Heart right ventricle (tissue), 16 donors: ENCODE results near the gene NF1. TPM values are rescaled to one million over a fixed set of nuclear protein-coding genes. Genes with fewer than 3 reads are reported as not detected.
A peak's percentile ranks its signal among the peaks of the same experiment; 100 is the strongest.

ENCODE experiments used
- ATAC-seq, 8 donors: fragments of 200-7000 bp; cut with Tn5 transposase; one replicate each; pipeline ENCODE4 v1.9.1; 2020; ENCODE audit warnings: mild to moderate bottlenecking in 8 of 8, moderate library complexity in 8 of 8, moderate number of reproducible peaks in 1 of 8
- DNase-seq, 2 donors: peaks; one replicate each; pipeline ENCODE4 v3.0.0-alpha.2; 2020
- H3K27ac ChIP-seq, 10 donors: fragments of 200-600 bp; sonication (generic) in 2 of 10; one replicate each; pipeline versions ENCODE4 v1.5.0 to v1.8.0; 2020 to 2022; ENCODE audit warnings: mild to moderate bottlenecking in 3 of 10
- H3K27me3 ChIP-seq, 7 donors: fragments of 200-600 bp; one replicate each; pipeline ENCODE4 v1.8.0; 2021 to 2022; ENCODE audit warnings: mild to moderate bottlenecking in 2 of 7
- H3K36me3 ChIP-seq, 9 donors: fragments of 200-600 bp; sonication (generic) in 1 of 9; one replicate each; pipeline versions ENCODE4 v1.5.0 to v1.8.0; 2020 to 2022; ENCODE audit warnings: mild to moderate bottlenecking in 2 of 9
- H3K4me1 ChIP-seq, 9 donors: fragments of 200-600 bp; sonication (generic) in 1 of 9; one replicate each; pipeline versions ENCODE4 v1.5.0 to v1.8.0; 2020 to 2022; ENCODE audit warnings: mild to moderate bottlenecking in 4 of 9
- H3K4me3 ChIP-seq, 10 donors: fragments of 200-600 bp; sonication (generic) in 2 of 10; one replicate each; pipeline versions ENCODE4 v1.5.0 to v1.8.0; 2020 to 2022; ENCODE audit warnings: mild to moderate bottlenecking in 7 of 10, moderate library complexity in 2 of 10
- H3K9me3 ChIP-seq, 11 donors: fragments of 200-600 bp in 10 of 11; sonication (generic) in 2 of 11; one replicate each; pipeline versions ENCODE4 v1.5.0 to v1.8.0; 2013 to 2022; ENCODE audit warnings: mild to moderate bottlenecking in 2 of 11, control low read depth in 1 of 11, moderate library complexity in 1 of 11
- CTCF ChIP-seq, 9 donors: fragments of 200-600 bp; sonication (generic) in 2 of 9; IDR thresholded peaks; one replicate each; pipeline versions ENCODE4 v1.5.0 to v1.8.0; 2021 to 2022; ENCODE audit warnings: antibody characterized with exemption in 9 of 9, mild to moderate bottlenecking in 5 of 9, moderate library complexity in 1 of 9
- WGBS, 2 donors: extraction: QIAGEN DNeasy Blood & Tissue Kit; methylation state at CpG; one replicate each; pipeline ENCODE4 v1.1.7; 2013; ENCODE audit warnings: inconsistent platforms in 1 of 2; 5-methylcytosine and 5-hydroxymethylcytosine counted together
- intact Hi-C, 10 donors: fragments of 100-400 bp; cut with DNase I; formaldehyde crosslinking; loops; one replicate each; pipeline versions ENCODE4 v1.11.1 to v1.14.2; 2022
- polyA plus RNA-seq, 2 donors: library from polyadenylated mRNA; stranded (reverse); fragments of 200-250 nt; gene quantifications; one replicate each; pipeline ENCODE4 v1.2.3, GENCODE V29; 2013
- total RNA-seq, 10 donors: library from RNA; stranded (reverse); fragmentation: NEBNext Ultra II Directional in 3 of 10; extraction: Animal tissue kit (Norgen Biotek cat#: 25700) in 3 of 10; gene quantifications; one replicate each; pipeline versions ENCODE4 v1.2.1 to v1.2.4, GENCODE V29; 2021 to 2023
- donor health status: Arrhythmogenic right ventricular cardiomyopathy.
- donor health status: ischemic (EF 13 %, LVEDD 7.1; RV severe dilation, severe dysfunction).
- donor health status: healthy with polysubstance abuse.
- donor health status: DM: no; HTN: yes; CAD: no.
- donor health status: DM: no; HTN: no; CAD: no.
- donor health status: ischemic (EF 25% LVEDD 6.9; RV normal size, moderate dysfunction).
- donor health status: ischemic (EF 25% LVEDD 5.7; RV mildly dilated, moderate dysfunction).
- donor health status: healthy.
- donor health status: DM: yes; HTN: yes; CAD: no.
- donor health status: Ischemic cardiomyopathy.
- donor health status: ischemic (EF 35%, LVEDD 5.7; RV mildly dilated, moderate dysfunction).
- donor health status: nonischemic (EF 11% LVEDD 7.7; RV severe dilation, severe dysfunction).
- donor health status: DM: yes; HTN: yes; CAD: no.
- donor health status: PGD.
- donor health status: ischemic (EF 29% LVEDD 5.4; RV normal size, mild dysfunction).
- donor health status: nonischemic (EF 23%, LVEDD 6.1; RV moderate dilation, normal function).

NF1 gene
- total and polyA plus RNA-seq, 12 donors = 4.2 to 71.0 (median 54.6) TPM

- Histone ChIP-seq H3K27me3 (no peaks in the 10 kb centered on the region), H3K4me1 (peaks cover 0 to 30% (median 7%) of the 10 kb centered on the region in 9 donors), H3K27ac (peak within 1 kb of the TSS in 6 of 10 donors; percentile 0 to 89 (median 20)), H3K4me3 (peak within 1 kb of the TSS in 7 of 10 donors; percentile 4 to 57 (median 26)), H3K36me3 (peaks cover 0 to 21% (median 7%) of the 10 kb centered on the region in 9 donors), H3K9me3 (no peaks in the 10 kb centered on the region)
- intact Hi-C loops = loop anchor here in 1 of 10 donors (10.0 kb wide), 1 partner anchor 77 kb away; no protein-coding TSS in a partner anchor
- 73 to 78% methylated on average over 3 of the region's 3 CpGs for WGBS, 2 donors
- ATAC-seq (peak in 6 of 8 donors; percentile 17 to 52 (median 45)), DNase-seq (peak in 1 of 2 donors; percentile 16)
- TF ChIP-seq CTCF (IDR thresholded peaks at IDR 0.05) = no peak
These were observed 226.7 kb downstream of the NF1 start, which contains the start of gene EVI2A for GRCh38 chr17:31321481-31321880. TSS of gene EVI2A (minus strand) at chr17:31321622. CDS start at chr17:31319013, 2,609 bp downstream.

DNA sequence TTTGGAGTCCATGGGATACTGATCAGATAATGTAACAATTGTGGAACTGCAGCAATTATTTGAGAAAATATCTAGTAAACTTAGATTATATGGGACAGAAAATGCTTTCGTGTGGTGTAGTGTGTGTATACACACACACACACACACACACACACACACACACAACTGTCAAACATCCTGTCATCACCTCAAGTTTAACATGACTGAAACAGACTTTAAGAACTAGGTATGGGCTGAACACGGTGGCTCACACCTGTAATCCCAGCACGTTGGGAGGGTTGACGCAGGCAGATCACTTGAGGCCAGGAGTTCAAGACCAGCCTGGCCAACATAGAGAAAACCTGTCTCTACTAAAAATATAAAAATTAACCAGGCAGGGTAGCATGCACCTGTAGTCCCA is 227.2 kb downstream of the NF1 start:
- 90 to 96% methylated on average over 4 of the region's 4 CpGs for WGBS, 2 donors
- no peak for DNase-seq
- Histone ChIP-seq H3K4me1 (peaks cover 0 to 26% (median 7%) of the 10 kb centered on the region in 9 donors), H3K9me3 (no peaks in the 10 kb centered on the region), H3K27ac (peak overlapping the region in 2 of 10 donors; percentile 35 to 89), H3K4me3 (peak overlapping the region in 1 of 10 donors; percentile 57), H3K36me3 (peaks cover 0 to 25% (median 9%) of the 10 kb centered on the region in 9 donors), H3K27me3 (no peaks in the 10 kb centered on the region)
- intact Hi-C loops = loop anchor here in 1 of 10 donors (10.0 kb wide), 1 partner anchor 77 kb away; no protein-coding TSS in a partner anchor
- no peak for ATAC-seq
- TF ChIP-seq CTCF (IDR thresholded peaks at IDR 0.05) = no peak

DNA sequence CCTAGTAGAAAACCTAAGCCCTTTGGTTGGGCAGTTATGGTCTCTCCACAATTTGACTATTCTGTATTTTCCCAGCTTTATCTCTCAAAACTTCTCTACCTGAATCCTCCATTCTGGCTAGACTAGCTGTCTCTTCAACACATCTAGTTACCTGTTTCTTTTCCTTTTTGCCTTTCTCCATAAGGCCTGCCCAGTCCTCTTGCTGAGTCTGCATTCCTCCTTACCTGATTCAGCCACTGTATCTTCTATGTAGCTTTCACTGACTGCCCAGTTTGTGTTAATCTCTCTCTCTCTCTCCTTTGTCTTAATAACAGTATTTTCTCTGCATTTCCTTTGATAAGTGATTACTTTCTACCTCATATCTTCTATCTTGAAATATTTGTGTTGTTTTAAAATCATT is 228.8 kb downstream of the NF1 start:
- Histone ChIP-seq H3K27me3 (no peaks in the 10 kb centered on the region), H3K4me1 (peaks cover 0 to 13% (median 0%) of the 10 kb centered on the region in 9 donors), H3K27ac (no peak overlapping the region), H3K4me3 (no peak overlapping the region), H3K9me3 (no peaks in the 10 kb centered on the region), H3K36me3 (peaks cover 0 to 41% (median 14%) of the 10 kb centered on the region in 9 donors)
- TF ChIP-seq CTCF (IDR thresholded peaks at IDR 0.05) = no peak
- DNase-seq = no peak
- intact Hi-C loops = loop anchor here in 1 of 10 donors (10.0 kb wide), 1 partner anchor 79 kb away; no protein-coding TSS in a partner anchor
- no peak for ATAC-seq

- WGBS, 2 donors = 96 to 98% methylated on average over 12 of the region's 12 CpGs
- H3K27me3 ChIP-seq = no peaks in the 10 kb centered on the region
- intact Hi-C loops = loop anchor here in 1 of 10 donors (10.0 kb wide), 1 partner anchor 83 kb away; no protein-coding TSS in a partner anchor
- no peak for TF ChIP-seq CTCF (IDR thresholded peaks at IDR 0.05)
- DNase-seq (no peak), ATAC-seq (no peak)
- no peak overlapping the region for H3K4me3 ChIP-seq
- H3K27ac ChIP-seq = no peak overlapping the region
- peaks cover 0 to 3% (median 0%) of the 10 kb centered on the region in 9 donors for H3K4me1 ChIP-seq
- no peaks in the 10 kb centered on the region for H3K9me3 ChIP-seq
- peaks cover 0 to 73% (median 18%) of the 10 kb centered on the region in 9 donors for H3K36me3 ChIP-seq
These were observed 232.9 kb downstream of the NF1 start for GRCh38 chr17:31327534-31328159.
